ENCODE data around the gene GNG8.

The GNG8 gene

GRCh38 chr19:46618670-46619231 is 17.3 kb downstream of the GNG8 start:
- DNase-seq (ENCODE audit: low spot score), result no peak

GRCh38 chr19:46617601-46618000 is 18.4 kb downstream of the GNG8 start:
- DNase-seq (ENCODE audit: low spot score), result no peak

GRCh38 chr19:46616631-46617322 is 19.2 kb downstream of the GNG8 start:
- peak; percentile 51 for DNase-seq (ENCODE audit: low spot score)

GRCh38 chr19:46615966-46616365 is 20.0 kb downstream of the GNG8 start:
- no peak for DNase-seq (ENCODE audit: low spot score)

GRCh38 chr19:46614114-46614722 is 21.8 kb downstream of the GNG8 start:
- DNase-seq (ENCODE audit: low spot score), result peak; percentile 80

- no peak for DNase-seq (ENCODE audit: low spot score)
Measured at GRCh38 chr19:46613525-46613924, 22.5 kb downstream of the GNG8 start.

- no peak for DNase-seq (ENCODE audit: low spot score)
Measured at GRCh38 chr19:46611776-46612175, 24.2 kb downstream of the GNG8 start.

- no peak for DNase-seq (ENCODE audit: low spot score)
Measured at GRCh38 chr19:46610851-46611770, 24.9 kb downstream of the GNG8 start.

GRCh38 chr19:46610413-46610775 is 25.6 kb downstream of the GNG8 start:
- no peak for DNase-seq (ENCODE audit: low spot score)

GRCh38 chr19:46609511-46610412 is 26.2 kb downstream of the GNG8 start:
- no peak for DNase-seq (ENCODE audit: low spot score)

- no peak for DNase-seq (ENCODE audit: low spot score)
Measured at GRCh38 chr19:46608581-46609345, 27.2 kb downstream of the GNG8 start.

- no peak for DNase-seq (ENCODE audit: low spot score)
Measured at GRCh38 chr19:46608178-46608577, 27.8 kb downstream of the GNG8 start.

GRCh38 chr19:46607448-46607841 is 28.6 kb downstream of the GNG8 start:
- no peak for DNase-seq (ENCODE audit: low spot score)

GRCh38 chr19:46606681-46607447 is 29.1 kb downstream of the GNG8 start:
- no peak for DNase-seq (ENCODE audit: low spot score)

- DNase-seq (ENCODE audit: low spot score), result no peak
Measured at GRCh38 chr19:46606019-46606418, 30.0 kb downstream of the GNG8 start.

GRCh38 chr19:46605356-46605821 is 30.6 kb downstream of the GNG8 start:
- no peak for DNase-seq (ENCODE audit: low spot score)

GRCh38 chr19:46604781-46605355 is 31.1 kb downstream of the GNG8 start:
- no peak for DNase-seq (ENCODE audit: low spot score)

GRCh38 chr19:46603752-46604231 is 32.2 kb downstream of the GNG8 start:
- DNase-seq (ENCODE audit: low spot score), result no peak

- DNase-seq (ENCODE audit: low spot score), result no peak
Measured at GRCh38 chr19:46603195-46603637, 32.8 kb downstream of the GNG8 start.

Measured in AG08395 (cell line).